PC-3 (cell line): ENCODE results near the gene C1S. TPM values are rescaled to one million over a fixed set of nuclear protein-coding genes. Genes with fewer than 3 reads are reported as not detected.

Source experiments
- ATAC-seq: fragments of 200-7000 bp; cut with Tn5 transposase; 2 replicates; pipeline ENCODE4 v1.9.1; 2020; ENCODE audit warnings: mild to moderate bottlenecking, moderate library complexity
- BruUV-seq: library from RNA; stranded (reverse); fragments of 400-500 nt; replicated peaks from 2 replicates; lab custom pipeline; 2021; lab: Mats Ljungman, UMichigan
- CTCF ChIA-PET: fragments of 300-600 bp; sonication (Branson Sonifier 250); formaldehyde crosslinking; loops from one replicate; lab custom pipeline; 2022; ENCODE audit warnings: antibody characterized with exemption; lab: Charles Lee
- POLR2A ChIA-PET: fragments of 300-600 bp; sonication (Branson Sonifier 250); formaldehyde crosslinking; loops from one replicate; lab custom pipeline; 2022; ENCODE audit warnings: antibody characterized with exemption; ENCODE audit not compliant: unreplicated experiment; lab: Charles Lee
- DNase-seq: peaks from one replicate; pipeline ENCODE4 v3.0.0-alpha.2; 2015
- H2AFZ ChIP-seq: fragments of 300-600 bp; sonication (generic); 2 replicates; pipeline ENCODE4 v1.6.0; 2016; ENCODE audit warnings: antibody characterized with exemption, low read length
- H3F3A ChIP-seq: fragments of 300-600 bp; sonication (generic); one replicate; pipeline ENCODE4 v1.6.0; 2017; ENCODE audit warnings: antibody characterized with exemption, low read length, control low read depth, mild to moderate bottlenecking; ENCODE audit not compliant: unreplicated experiment
- H3K27ac ChIP-seq: fragments of 300-600 bp; sonication (generic); 2 replicates; pipeline ENCODE4 v1.5.1; 2016; ENCODE audit warnings: mild to moderate bottlenecking, low read length
- H3K27me3 ChIP-seq: fragments of 300-600 bp; sonication (generic); 2 replicates; pipeline ENCODE4 v1.6.1; 2016; ENCODE audit warnings: low read length, mixed read lengths
- H3K36me3 ChIP-seq: fragments of 300-600 bp; sonication (generic); 2 replicates; pipeline ENCODE4 v1.6.1; 2016; ENCODE audit warnings: low read depth, mixed run types, low read length, mixed read lengths
- H3K4me1 ChIP-seq: fragments of 300-600 bp; sonication (generic); 2 replicates; pipeline ENCODE4 v1.5.1; 2016; ENCODE audit warnings: low read length; ENCODE audit not compliant: insufficient read depth
- H3K4me2 ChIP-seq: fragments of 300-600 bp; sonication (generic); 2 replicates; pipeline ENCODE4 v1.6.0; 2016; ENCODE audit warnings: low read length
- H3K4me3 ChIP-seq: fragments of 300-600 bp; sonication (generic); 2 replicates; pipeline ENCODE4 v1.5.1; 2016; ENCODE audit warnings: mild to moderate bottlenecking, low read length, mixed read lengths
- H3K79me2 ChIP-seq: fragments of 300-600 bp; sonication (generic); 2 replicates; pipeline ENCODE4 v1.6.1; 2017; ENCODE audit warnings: low read length, mixed read lengths
- H3K9ac ChIP-seq: fragments of 300-600 bp; sonication (generic); 2 replicates; pipeline ENCODE4 v1.6.0; 2016; ENCODE audit warnings: mild to moderate bottlenecking, low read length
- H3K9me2 ChIP-seq: fragments of 300-600 bp; sonication (generic); replicated peaks from 2 replicates; pipeline ENCODE4 v1.6.1; 2016; ENCODE audit warnings: mixed run types, low read length, mixed read lengths
- H3K9me3 ChIP-seq: fragments of 300-600 bp; sonication (generic); 2 replicates; pipeline ENCODE4 v1.6.1; 2016; ENCODE audit warnings: low read length, mixed read lengths
- H4K20me1 ChIP-seq: fragments of 300-600 bp; sonication (generic); 2 replicates; pipeline ENCODE4 v1.6.1; 2016; ENCODE audit warnings: low read length, mixed read lengths
- CTCF ChIP-seq: fragments of 300-600 bp; sonication (generic); conservative IDR thresholded peaks from 2 replicates; pipeline ENCODE4 v1.5.1; 2017; ENCODE audit warnings: antibody characterized with exemption, low read depth, mild to moderate bottlenecking, low read length
- EZH2 ChIP-seq: fragments of 300-600 bp; sonication (generic); IDR thresholded peaks from one replicate; pipeline ENCODE4 v1.6.1; 2017; ENCODE audit warnings: antibody characterized with exemption, mild to moderate bottlenecking, low read length; ENCODE audit not compliant: unreplicated experiment
- EZH2phosphoT487 ChIP-seq: fragments of 300-600 bp; sonication (generic); IDR thresholded peaks from 2 replicates; pipeline ENCODE4 v1.6.1; 2018; ENCODE audit warnings: mild to moderate bottlenecking, antibody characterized with exemption, low read length, borderline replicate concordance
- intact Hi-C: fragments of 100-400 bp; cut with micrococcal nuclease; formaldehyde crosslinking; loops from 2 replicates; pipeline ENCODE4 v1.9.0; 2023
- total RNA-seq: library from RNA; depleted of rRNA; stranded (reverse); fragments of >200 nt; gene quantifications from 2 replicates; pipeline ENCODE4 v1.2.3, GENCODE V29; 2014

Gene C1S
- total RNA-seq, 1 experiment from 2014 or later: 2.9 TPM

DNA sequence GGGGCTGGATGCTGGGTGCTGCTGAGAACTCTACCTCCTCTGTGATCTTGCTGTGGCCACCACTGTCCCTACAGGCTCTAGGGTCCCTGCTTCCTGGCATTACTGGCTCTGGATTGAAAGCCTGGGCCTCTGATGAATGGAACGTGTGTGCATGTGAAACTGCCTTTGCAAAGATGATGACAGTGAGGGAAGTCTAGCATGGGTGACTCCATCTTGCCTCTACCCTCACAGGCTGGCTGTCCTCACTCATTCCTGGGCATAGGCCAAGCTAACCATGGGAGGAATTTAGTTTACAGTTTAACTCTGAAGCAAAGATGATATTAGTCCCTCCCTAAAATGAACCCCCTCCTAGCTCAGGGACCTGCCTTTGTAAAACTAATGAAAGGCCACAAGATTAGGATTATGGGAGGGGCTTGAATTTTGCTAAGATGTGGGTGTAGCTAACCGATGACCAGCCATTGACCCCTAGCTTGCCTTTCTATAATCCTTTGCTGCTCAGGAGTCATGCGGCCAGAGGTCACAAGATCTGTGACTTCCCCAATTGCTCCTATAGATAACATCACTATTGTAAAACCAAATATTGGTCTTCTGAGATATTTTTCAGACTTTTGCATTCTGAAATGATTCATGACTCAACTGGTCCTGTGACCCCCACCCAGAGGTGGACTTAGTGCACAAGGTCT, 2.2 kb upstream of the C1S start:
- H3K9ac ChIP-seq: no peak overlapping the region
- POLR2A ChIA-PET: no interaction called here
- H4K20me1 ChIP-seq: no peaks in the 10 kb centered on the region
- H3K36me3 ChIP-seq: no peaks in the 10 kb centered on the region
- no peak for TF ChIP-seq CTCF
- no peak for TF ChIP-seq EZH2phosphoT487
- no peak overlapping the region for H3K27ac ChIP-seq
- H3K9me2 ChIP-seq: no peaks in the 10 kb centered on the region
- no peak for ATAC-seq
- H3K79me2 ChIP-seq: no peaks in the 10 kb centered on the region
- no peak overlapping the region for H2AFZ ChIP-seq
- CTCF ChIA-PET: no interaction called here
- H3K9me3 ChIP-seq: no peaks in the 10 kb centered on the region
- intact Hi-C loops: no loop called here
- no peak overlapping the region for H3K4me2 ChIP-seq
- H3F3A ChIP-seq: no peaks in the 10 kb centered on the region
- DNase-seq: no peak
- no TSS peak for BruUV-seq
- 0 out of 2 replicates have a peak, but pooled peaks cover 2% of the 10 kb centered on the region for H3K4me1 ChIP-seq
- H3K4me3 ChIP-seq: no peak overlapping the region
- peaks cover 19% of the 10 kb centered on the region; the same call in 1 of the 2 replicates for H3K27me3 ChIP-seq

GRCh38 chr12:7058850-7059395, 1.6 kb upstream of the C1S start:
- ATAC-seq (no peak), DNase-seq (no peak)
- Histone ChIP-seq H3K9ac (no peak overlapping the region), H3K79me2 (no peaks in the 10 kb centered on the region), H3K4me2 (no peak overlapping the region), H3F3A (no peaks in the 10 kb centered on the region), H4K20me1 (no peaks in the 10 kb centered on the region), H3K4me1 (0 out of 2 replicates have a peak, but pooled peaks cover 2% of the 10 kb centered on the region), H3K36me3 (no peaks in the 10 kb centered on the region), H3K27ac (no peak overlapping the region), H3K4me3 (no peak overlapping the region), H3K9me3 (no peaks in the 10 kb centered on the region), H3K9me2 (no peaks in the 10 kb centered on the region), H3K27me3 (peaks cover 16% of the 10 kb centered on the region; the same call in 1 of the 2 replicates), H2AFZ (no peak overlapping the region)
- ChIA-PET POLR2A (no interaction called here), CTCF (no interaction called here)
- BruUV-seq: no TSS peak
- no peak for TF ChIP-seq EZH2phosphoT487
- no peak for TF ChIP-seq CTCF
- no peak for TF ChIP-seq EZH2
- intact Hi-C loops: no loop called here

GRCh38 chr12:7059780-7060179, 738 bp upstream of the C1S start:
- no peaks in the 10 kb centered on the region for H4K20me1 ChIP-seq
- CTCF ChIA-PET: no interaction called here
- H2AFZ ChIP-seq: no peak overlapping the region
- ATAC-seq (no peak), DNase-seq (no peak)
- no peaks in the 10 kb centered on the region for H3K79me2 ChIP-seq
- 0 out of 2 replicates have a peak, but pooled peaks cover 2% of the 10 kb centered on the region for H3K4me1 ChIP-seq
- H3K27me3 ChIP-seq: peaks cover 15% of the 10 kb centered on the region; the same call in 1 of the 2 replicates
- POLR2A ChIA-PET: no interaction called here
- H3K4me2 ChIP-seq: no peak overlapping the region
- no peaks in the 10 kb centered on the region for H3F3A ChIP-seq
- no peaks in the 10 kb centered on the region for H3K36me3 ChIP-seq
- no peak overlapping the region for H3K27ac ChIP-seq
- H3K9me3 ChIP-seq: no peaks in the 10 kb centered on the region
- H3K4me3 ChIP-seq: no peak overlapping the region
- intact Hi-C loops: loop anchor here (1.0 to 2.0 kb wide), 2 partner anchors 33 to 49 kb away; partner anchors contain the start of genes C1R and C1RL
- H3K9ac ChIP-seq: no peak overlapping the region
- no peak for TF ChIP-seq EZH2phosphoT487
- TF ChIP-seq CTCF: no peak
- TF ChIP-seq EZH2: no peak
- BruUV-seq: no TSS peak
- H3K9me2 ChIP-seq: no peaks in the 10 kb centered on the region
